H9 (cell line): ENCODE results near the gene KLHL41. TPM values are rescaled to one million over a fixed set of nuclear protein-coding genes. Genes with fewer than 3 reads are reported as not detected.

ENCODE experiments used
- DNase-seq: peaks from one replicate; pipeline ENCODE4 v3.0.0-alpha.2; 2017
- H2AFZ ChIP-seq: one replicate; pipeline ENCODE4 v1.6.1; 2013; ENCODE audit warnings: mild to moderate bottlenecking, low read length, control low read depth, moderate library complexity
- H2AK5ac ChIP-seq: 2 replicates; pipeline ENCODE4 v1.6.1; 2013; ENCODE audit warnings: low read length, control low read depth, mixed read lengths; ENCODE audit not compliant: insufficient read length
- H2BK120ac ChIP-seq: one replicate; pipeline ENCODE4 v1.6.1; 2013; ENCODE audit warnings: low read depth, mild to moderate bottlenecking, low read length, control low read depth, inconsistent platforms; ENCODE audit not compliant: poor library complexity, severe bottlenecking
- H2BK12ac ChIP-seq: 2 replicates; pipeline ENCODE4 v1.6.1; 2013; ENCODE audit warnings: low read length, control low read depth, mixed read lengths, low read depth; ENCODE audit not compliant: insufficient read length
- H2BK15ac ChIP-seq: 2 replicates; pipeline ENCODE4 v1.6.1; 2013; ENCODE audit warnings: low read depth, low read length, control low read depth
- H2BK20ac ChIP-seq: one replicate; pipeline ENCODE4 v1.6.1; 2013; ENCODE audit warnings: low read depth, mild to moderate bottlenecking, low read length, control low read depth, inconsistent platforms; ENCODE audit not compliant: poor library complexity, severe bottlenecking
- H2BK5ac ChIP-seq: 2 replicates; pipeline ENCODE4 v1.6.1; 2013; ENCODE audit warnings: low read length, control low read depth, mixed read lengths; ENCODE audit not compliant: insufficient read length
- H3K14ac ChIP-seq: 2 replicates; pipeline ENCODE4 v1.6.1; 2013; ENCODE audit warnings: low read length, control low read depth; ENCODE audit not compliant: insufficient read depth
- H3K18ac ChIP-seq: 2 replicates; pipeline ENCODE4 v1.6.1; 2013; ENCODE audit warnings: low read depth, mild to moderate bottlenecking, mixed read lengths, low read length, control low read depth; ENCODE audit not compliant: insufficient read length
- H3K23ac ChIP-seq: 2 replicates; pipeline ENCODE4 v1.6.1; 2013; ENCODE audit warnings: low read length, control low read depth, mixed read lengths, low read depth; ENCODE audit not compliant: insufficient read length
- H3K23me2 ChIP-seq: 2 replicates; pipeline ENCODE4 v1.6.1; 2013; ENCODE audit warnings: low read depth, mild to moderate bottlenecking, mixed read lengths, low read length, control low read depth; ENCODE audit not compliant: insufficient read length, poor library complexity, severe bottlenecking
- H3K27ac ChIP-seq: 2 replicates; pipeline ENCODE4 v1.5.1; 2013; ENCODE audit warnings: low read length, control low read depth, mixed read lengths, low read depth; ENCODE audit not compliant: insufficient read length
- H3K27me3 ChIP-seq: 2 replicates; pipeline ENCODE4 v1.6.1; 2013; ENCODE audit warnings: low read length, control low read depth, inconsistent platforms; ENCODE audit not compliant: insufficient read depth
- H3K4ac ChIP-seq: 2 replicates; pipeline ENCODE4 v1.6.1; 2013; ENCODE audit warnings: low read depth, mild to moderate bottlenecking, control low read depth, inconsistent platforms, low read length, moderate library complexity
- H3K4me1 ChIP-seq: 2 replicates; pipeline ENCODE4 v1.6.1; 2013; ENCODE audit warnings: low read length, control low read depth, inconsistent platforms; ENCODE audit not compliant: insufficient read depth
- H3K4me2 ChIP-seq: 2 replicates; pipeline ENCODE4 v1.6.1; 2013; ENCODE audit warnings: low read length, control low read depth, mixed read lengths; ENCODE audit not compliant: insufficient read length, insufficient read depth
- H3K56ac ChIP-seq: 2 replicates; pipeline ENCODE4 v1.6.1; 2013; ENCODE audit warnings: low read depth, mild to moderate bottlenecking, mixed read lengths, low read length, control low read depth; ENCODE audit not compliant: insufficient read length
- H3K79me1 ChIP-seq: 2 replicates; pipeline ENCODE4 v1.6.1; 2013; ENCODE audit warnings: low read depth, mild to moderate bottlenecking, moderate library complexity, low read length, control low read depth, inconsistent platforms; ENCODE audit not compliant: insufficient read depth, poor library complexity, severe bottlenecking
- H3K79me2 ChIP-seq: 2 replicates; pipeline ENCODE4 v1.6.1; 2013; ENCODE audit warnings: low read length, control low read depth, inconsistent platforms; ENCODE audit not compliant: insufficient read depth
- H3K9ac ChIP-seq: 2 replicates; pipeline ENCODE4 v1.6.1; 2013; ENCODE audit warnings: low read length, control low read depth, mixed read lengths; ENCODE audit not compliant: insufficient read length; ENCODE audit errors: extremely low read depth
- H3K9me3 ChIP-seq: one replicate; pipeline ENCODE4 v1.6.1; 2013; ENCODE audit warnings: low read depth, low read length, inconsistent platforms; ENCODE audit not compliant: control insufficient read depth
- H3T11ph ChIP-seq: one replicate; pipeline ENCODE4 v1.6.1; 2013; ENCODE audit warnings: mild to moderate bottlenecking, low read length, control low read depth, inconsistent platforms
- H4K20me1 ChIP-seq: one replicate; pipeline ENCODE4 v1.6.1; 2013; ENCODE audit not compliant: control insufficient read depth, insufficient read length, insufficient read depth
- H4K5ac ChIP-seq: 2 replicates; pipeline ENCODE4 v1.6.1; 2013; ENCODE audit warnings: low read depth, mild to moderate bottlenecking, mixed read lengths, low read length, control low read depth; ENCODE audit not compliant: insufficient read length
- H4K8ac ChIP-seq: replicated peaks from 2 replicates; pipeline ENCODE4 v1.6.1; 2013; ENCODE audit warnings: low read length, control low read depth, mixed read lengths, low read depth; ENCODE audit not compliant: insufficient read length
- H4K91ac ChIP-seq: 2 replicates; pipeline ENCODE4 v1.6.1; 2013; ENCODE audit warnings: low read depth, mild to moderate bottlenecking, moderate library complexity, mixed read lengths, low read length, control low read depth; ENCODE audit not compliant: insufficient read length
- H3K27ac Mint-ChIP-seq, 3 experiments: 2 replicates in 2 of 3; 3 replicates in 1 of 3; pipeline ENCODE4 v1.8.0; 2020 to 2021; ENCODE audit warnings: mixed read lengths in 3 of 3, mild to moderate bottlenecking in 1 of 3, moderate library complexity in 1 of 3
- H3K27me3 Mint-ChIP-seq: 2 replicates; pipeline ENCODE4 v1.8.0; 2021; ENCODE audit warnings: low read depth, mild to moderate bottlenecking, moderate library complexity, mixed read lengths
- H3K36me3 Mint-ChIP-seq, 3 experiments: 2 replicates in 2 of 3; 3 replicates in 1 of 3; pipeline ENCODE4 v1.8.0; 2020 to 2021; ENCODE audit warnings: low read depth in 3 of 3, mixed read lengths in 3 of 3; ENCODE audit not compliant: insufficient read depth in 1 of 3
- H3K4me1 Mint-ChIP-seq, 2 experiments: 2 replicates each; pipeline ENCODE4 v1.8.0; 2020; ENCODE audit warnings: mixed read lengths in 2 of 2
- H3K4me3 Mint-ChIP-seq, 2 experiments: 2 replicates in 1 of 2; 3 replicates in 1 of 2; pipeline ENCODE4 v1.8.0; 2020 to 2021; ENCODE audit warnings: mild to moderate bottlenecking in 2 of 2, mixed read lengths in 2 of 2, moderate library complexity in 1 of 2
- H3K9me3 Mint-ChIP-seq, 2 experiments: 2 replicates in 1 of 2; 3 replicates in 1 of 2; pipeline ENCODE4 v1.8.0; 2020; ENCODE audit warnings: mild to moderate bottlenecking in 2 of 2, mixed read lengths in 2 of 2, moderate library complexity in 1 of 2
- CTCF ChIP-seq: fragments of 200-600 bp; sonication (generic); conservative IDR thresholded peaks from 3 replicates; pipeline ENCODE4 v1.8.0; 2021; ENCODE audit warnings: antibody characterized with exemption, mild to moderate bottlenecking
- WGBS: extraction: QIAGEN DNeasy Blood & Tissue Kit; methylation state at CpG from one replicate; pipeline ENCODE4 v1.1.7; 2013; ENCODE audit warnings: missing lambda C conversion rate, low lambda C conversion rate, mixed read lengths; ENCODE audit not compliant: insufficient read length; ENCODE audit errors: extremely low coverage; 5-methylcytosine and 5-hydroxymethylcytosine counted together
- total RNA-seq: library from RNA; stranded (reverse); gene quantifications from 2 replicates; pipeline ENCODE4 v1.2.1, GENCODE V29; 2021

The KLHL41 gene
- total RNA-seq, 1 experiment from 2014 or later: not detected

- H2AK5ac ChIP-seq: no peak overlapping the region
- H3K23me2 ChIP-seq: peaks cover 7% of the 10 kb centered on the region
- no peak overlapping the region for H3K27ac ChIP-seq
- H3K14ac ChIP-seq: no peak overlapping the region
- H3K9me3 Mint-ChIP-seq: no peaks in the 10 kb centered on the region
- no peaks in the 10 kb centered on the region for H3K79me1 ChIP-seq
- H3T11ph ChIP-seq: no peak overlapping the region
- peaks cover 3 to 6% of the 10 kb centered on the region in 2 experiments for H3K4me1 Mint-ChIP-seq
- no peaks in the 10 kb centered on the region for H3K36me3 Mint-ChIP-seq
- H2BK120ac ChIP-seq: no peak overlapping the region
- H3K4me3 Mint-ChIP-seq: peak overlapping the region in 1 of 2 experiments; percentile 52; a peak in 3 of 5 replicates
- no peak overlapping the region for H2AFZ ChIP-seq
- WGBS: no CpG with 5 or more reads among the region's 3 CpGs
- H4K20me1 ChIP-seq: no peaks in the 10 kb centered on the region
- TF ChIP-seq CTCF: no peak
- H2BK5ac ChIP-seq: no peak overlapping the region
- DNase-seq: no peak
- no peaks in the 10 kb centered on the region for H3K4me1 ChIP-seq
- H3K18ac ChIP-seq: no peak overlapping the region
- H3K27ac Mint-ChIP-seq: no peak overlapping the region; a peak in 1 of 7 replicates
- no peaks in the 10 kb centered on the region for H3K9me3 ChIP-seq
- no peak overlapping the region for H2BK15ac ChIP-seq
- H4K91ac ChIP-seq: no peak overlapping the region
- H3K4ac ChIP-seq: no peak overlapping the region
- no peak overlapping the region for H4K8ac ChIP-seq
- no peak overlapping the region for H3K56ac ChIP-seq
- H3K9ac ChIP-seq: no peak overlapping the region
- no peak overlapping the region for H3K4me2 ChIP-seq
- H3K27me3 Mint-ChIP-seq: peaks cover 67% of the 10 kb centered on the region
- no peak overlapping the region for H3K23ac ChIP-seq
- H2BK20ac ChIP-seq: no peak overlapping the region
- no peak overlapping the region for H4K5ac ChIP-seq
- H3K27me3 ChIP-seq: peaks cover 25% of the 10 kb centered on the region; the same call in 1 of the 2 replicates
- no peak overlapping the region for H2BK12ac ChIP-seq
- no peaks in the 10 kb centered on the region for H3K79me2 ChIP-seq
Measured at GRCh38 chr2:169478339-169478738, 31.2 kb upstream of the KLHL41 start.
